ENCODE results near the gene ENAH.

The ENAH gene

GRCh38 chr1:225479996-225480720, 172.8 kb downstream of the ENAH start:
- Histone ChIP-seq H3K4me1 (ENCODE audit: low read length) (peaks cover 5% of the 10 kb centered on the region), H3F3A (ENCODE audit: insufficient read depth, low read length) (no peaks in the 10 kb centered on the region), H3K4me2 (ENCODE audit: low read depth, low read length) (no peak overlapping the region), H3K4me3 (ENCODE audit: low read length) (no peak overlapping the region), H3K9me3 (replicated peaks; ENCODE audit: insufficient read depth, low read length) (no peaks in the 10 kb centered on the region), H4K20me1 (ENCODE audit: insufficient read depth, low read length) (no peaks in the 10 kb centered on the region), H3K27me3 (replicated peaks; ENCODE audit: insufficient read depth, low read length) (no peaks in the 10 kb centered on the region), H3K27ac (ENCODE audit: low read length) (no peak overlapping the region), H2AFZ (ENCODE audit: low read length) (no peak overlapping the region), H3K36me3 (replicated peaks; ENCODE audit: insufficient read depth, low read length) (no peaks in the 10 kb centered on the region), H3K9me2 (replicated peaks; ENCODE audit: insufficient read depth, low read length) (no peaks in the 10 kb centered on the region), H3K9ac (ENCODE audit: low read length) (no peak overlapping the region), H3K79me2 (ENCODE audit: low read length) (no peaks in the 10 kb centered on the region)
- TF ChIP-seq EZH2 (optimal IDR thresholded peaks at IDR 0.05; ENCODE audit: low read depth, low read length) (no peak), CTCF (IDR thresholded peaks at IDR 0.05; ENCODE audit: low read length) (no peak), EZH2phosphoT487 (IDR thresholded peaks at IDR 0.05; ENCODE audit: low read length) (no peak)
- no peak for DNase-seq

GRCh38 chr1:225479341-225479740, 173.6 kb downstream of the ENAH start:
- Histone ChIP-seq H3K27me3 (replicated peaks; ENCODE audit: insufficient read depth, low read length) (no peaks in the 10 kb centered on the region), H3K27ac (ENCODE audit: low read length) (no peak overlapping the region), H3K4me2 (ENCODE audit: low read depth, low read length) (no peak overlapping the region), H3K9ac (ENCODE audit: low read length) (no peak overlapping the region), H3K9me3 (replicated peaks; ENCODE audit: insufficient read depth, low read length) (no peaks in the 10 kb centered on the region), H3F3A (ENCODE audit: insufficient read depth, low read length) (no peaks in the 10 kb centered on the region), H3K36me3 (replicated peaks; ENCODE audit: insufficient read depth, low read length) (no peaks in the 10 kb centered on the region), H3K79me2 (ENCODE audit: low read length) (no peaks in the 10 kb centered on the region), H3K4me3 (ENCODE audit: low read length) (no peak overlapping the region), H2AFZ (ENCODE audit: low read length) (no peak overlapping the region), H4K20me1 (ENCODE audit: insufficient read depth, low read length) (no peaks in the 10 kb centered on the region), H3K4me1 (ENCODE audit: low read length) (peaks cover 10% of the 10 kb centered on the region), H3K9me2 (replicated peaks; ENCODE audit: insufficient read depth, low read length) (no peaks in the 10 kb centered on the region)
- no peak for TF ChIP-seq EZH2 (optimal IDR thresholded peaks at IDR 0.05; ENCODE audit: low read depth, low read length)
- TF ChIP-seq CTCF (IDR thresholded peaks at IDR 0.05; ENCODE audit: low read length), result no peak
- no peak for TF ChIP-seq EZH2phosphoT487 (IDR thresholded peaks at IDR 0.05; ENCODE audit: low read length)
- no peak for DNase-seq

GRCh38 chr1:225477296-225477911, 175.5 kb downstream of the ENAH start:
- no peaks in the 10 kb centered on the region for H3F3A ChIP-seq (ENCODE audit: insufficient read depth, low read length)
- no peak overlapping the region for H2AFZ ChIP-seq (ENCODE audit: low read length)
- H3K79me2 ChIP-seq (ENCODE audit: low read length), result no peaks in the 10 kb centered on the region
- H4K20me1 ChIP-seq (ENCODE audit: insufficient read depth, low read length), result no peaks in the 10 kb centered on the region
- no peaks in the 10 kb centered on the region for H3K36me3 ChIP-seq (replicated peaks; ENCODE audit: insufficient read depth, low read length)
- H3K4me2 ChIP-seq (ENCODE audit: low read depth, low read length), result no peak overlapping the region
- DNase-seq, result no peak
- H3K9ac ChIP-seq (ENCODE audit: low read length), result no peak overlapping the region
- no peaks in the 10 kb centered on the region for H3K9me3 ChIP-seq (replicated peaks; ENCODE audit: insufficient read depth, low read length)
- H3K4me3 ChIP-seq (ENCODE audit: low read length), result no peak overlapping the region
- H3K4me1 ChIP-seq (ENCODE audit: low read length), result peaks cover 10% of the 10 kb centered on the region
- no peaks in the 10 kb centered on the region for H3K9me2 ChIP-seq (replicated peaks; ENCODE audit: insufficient read depth, low read length)
- H3K27me3 ChIP-seq (replicated peaks; ENCODE audit: insufficient read depth, low read length), result no peaks in the 10 kb centered on the region
- TF ChIP-seq CTCF (IDR thresholded peaks at IDR 0.05; ENCODE audit: low read length) (no peak), EZH2 (optimal IDR thresholded peaks at IDR 0.05; ENCODE audit: low read depth, low read length) (no peak), EZH2phosphoT487 (IDR thresholded peaks at IDR 0.05; ENCODE audit: low read length) (no peak)
- no peak overlapping the region for H3K27ac ChIP-seq (ENCODE audit: low read length)
